HG03039 (cell line): ENCODE measurements around the gene ZNF79.
"Not testable (repeated sequence)": the region's sequence is repeated elsewhere in the genome, so short reads cannot be mapped to it uniquely, and the experiment has no call there.

Source experiments
- ATAC-seq: cut with Tn5 transposase; IDR thresholded peaks from one replicate; pipeline ENCODE4 v1.9.1; 2021; ENCODE audit warnings: mild to moderate bottlenecking, moderate library complexity; ENCODE audit not compliant: unreplicated experiment

The ZNF79 gene

DNA sequence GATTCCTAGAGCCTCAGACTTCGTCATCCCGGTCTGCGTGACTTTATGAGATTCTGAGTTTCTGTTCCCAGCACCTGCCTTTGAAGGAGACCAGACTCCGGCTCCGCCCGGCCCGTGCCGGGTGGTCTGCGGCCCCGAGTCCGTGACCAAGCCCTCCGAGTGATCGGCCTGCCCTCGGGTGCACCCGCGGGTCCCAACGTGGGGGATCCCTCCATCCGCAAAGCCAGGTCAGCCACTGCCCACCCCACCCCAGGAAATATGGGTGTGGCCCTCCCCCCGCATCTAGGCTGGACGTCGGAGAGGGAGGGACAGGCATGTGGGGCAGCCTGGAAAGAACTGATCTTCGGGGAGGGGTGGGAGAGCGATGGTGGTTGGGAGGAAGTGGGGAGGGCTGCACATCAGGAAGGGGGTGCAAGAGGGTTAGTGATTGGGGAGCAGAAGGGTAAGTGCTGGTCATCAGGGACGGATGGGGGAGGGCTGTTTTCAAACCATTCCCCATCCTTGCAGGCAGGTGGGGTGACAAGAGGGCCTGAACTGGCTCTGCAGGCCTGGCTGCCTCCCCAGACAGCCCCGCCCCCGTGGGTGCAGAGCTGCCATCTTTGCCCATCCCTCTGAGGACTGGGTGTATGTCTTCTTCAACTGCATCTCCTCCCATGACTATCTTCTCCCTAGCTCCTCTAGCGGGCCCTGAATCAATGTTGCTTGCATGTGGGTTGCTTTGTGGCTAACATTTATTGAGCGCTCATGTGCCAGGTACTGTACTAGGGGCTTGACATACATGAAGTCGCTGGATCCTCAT lies 27.9 kb downstream of the ZNF79 start:
- ATAC-seq = no peak

- ATAC-seq = no peak
These were observed 28.5 kb downstream of the ZNF79 start for GRCh38 chr9:127452691-127453090.

GRCh38 chr9:127455324-127455992 lies 31.3 kb downstream of the ZNF79 start:
- no peak for ATAC-seq

DNA sequence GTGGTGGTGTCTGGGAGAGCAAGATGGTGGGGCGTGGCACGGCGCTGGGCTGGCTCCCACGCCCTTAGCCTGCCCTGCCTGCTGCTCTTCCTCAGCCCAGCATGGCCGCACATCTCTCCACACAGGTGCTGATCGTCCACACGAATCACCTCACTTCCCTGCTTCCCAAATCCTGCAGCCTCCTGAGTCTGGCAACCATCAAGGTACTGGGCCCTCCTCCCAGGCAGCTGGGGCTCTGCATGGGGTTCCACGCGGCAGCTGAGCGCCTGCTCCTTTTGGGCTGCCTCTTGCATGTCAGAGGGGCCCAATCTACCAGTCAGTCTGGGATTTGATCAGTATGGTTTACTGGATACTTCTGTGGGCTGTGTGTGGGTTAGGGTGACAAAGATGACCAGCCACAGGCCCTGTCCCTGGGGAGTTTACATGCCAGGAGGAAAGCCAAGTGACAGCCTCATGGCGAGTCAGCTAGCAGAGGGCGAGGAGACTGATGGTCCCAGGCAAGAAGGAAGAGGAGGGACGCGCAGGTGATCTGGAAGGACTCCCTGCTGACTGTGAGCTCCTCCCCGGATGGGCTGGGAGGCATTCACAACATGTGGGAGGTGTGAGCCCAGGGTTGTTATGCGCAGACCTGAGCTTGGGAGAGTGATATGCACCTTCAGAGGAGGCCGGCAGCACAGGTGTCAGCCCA lies 33.2 kb downstream of the ZNF79 start:
- no peak for ATAC-seq

GRCh38 chr9:127458921-127459320 lies 34.7 kb downstream of the ZNF79 start:
- no peak for ATAC-seq

DNA sequence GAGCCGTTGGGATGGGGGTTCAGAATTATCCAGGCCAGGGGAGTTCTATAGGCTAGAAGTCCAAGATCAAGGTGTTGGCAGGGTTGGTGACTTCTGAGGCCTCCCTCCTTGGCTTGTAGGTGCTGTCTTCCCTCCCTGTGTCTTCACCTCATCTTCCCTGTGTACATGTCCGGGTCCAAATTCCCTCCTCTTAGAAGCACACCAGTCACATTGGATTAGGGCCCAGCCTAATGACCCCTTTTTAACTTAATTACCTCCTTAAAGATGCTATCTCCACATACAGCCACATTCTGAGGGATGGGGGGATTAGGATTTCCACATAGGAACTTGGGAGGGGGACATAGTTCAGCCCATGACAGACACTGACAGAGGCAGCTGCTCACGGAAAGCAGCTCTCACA lies 39.2 kb downstream of the ZNF79 start:
- ATAC-seq = no peak

DNA sequence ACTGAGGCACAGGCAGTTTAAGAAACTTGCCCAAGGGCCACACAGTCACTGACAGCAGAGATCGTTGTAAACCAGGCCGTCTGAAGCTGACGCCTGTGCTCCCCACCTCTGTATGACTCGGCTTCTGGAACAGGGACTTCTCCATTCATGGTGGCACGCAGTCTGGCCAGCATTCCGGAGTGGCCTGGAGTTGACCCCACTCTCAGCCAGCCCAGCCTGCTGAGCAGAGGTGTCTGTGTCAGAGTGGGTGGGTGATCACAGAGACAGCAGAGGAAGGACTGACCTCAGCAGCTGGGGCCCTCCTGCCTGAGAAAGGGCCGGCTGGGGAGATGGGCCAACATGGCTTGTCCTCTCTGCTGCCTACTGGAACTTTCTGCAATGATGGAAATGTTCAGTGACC lies 39.7 kb downstream of the ZNF79 start:
- no peak for ATAC-seq

DNA sequence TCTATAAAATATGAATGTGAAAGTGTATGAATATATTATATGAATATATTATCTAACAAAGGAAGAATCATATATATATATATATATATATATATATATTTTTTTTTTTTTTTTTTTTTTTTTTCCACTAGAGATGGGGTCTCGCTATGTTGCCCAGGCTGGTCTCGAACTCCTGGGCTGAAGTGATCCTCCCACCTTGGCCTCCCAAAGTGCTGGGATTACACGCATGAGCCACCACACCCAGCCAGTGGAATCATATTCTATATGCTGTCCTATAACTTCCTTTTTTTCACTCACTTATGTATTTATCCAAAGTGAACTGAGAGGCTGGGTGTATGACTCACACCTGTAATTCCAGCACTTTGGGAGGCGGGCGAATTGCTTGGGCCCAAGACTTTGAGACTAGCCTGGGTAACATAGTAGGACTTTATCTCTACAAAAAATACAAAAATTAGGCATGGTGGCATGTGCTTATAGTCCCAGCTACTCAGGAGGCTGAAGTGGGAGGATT lies 42.3 kb downstream of the ZNF79 start:
- not testable (repeated sequence) for ATAC-seq

DNA sequence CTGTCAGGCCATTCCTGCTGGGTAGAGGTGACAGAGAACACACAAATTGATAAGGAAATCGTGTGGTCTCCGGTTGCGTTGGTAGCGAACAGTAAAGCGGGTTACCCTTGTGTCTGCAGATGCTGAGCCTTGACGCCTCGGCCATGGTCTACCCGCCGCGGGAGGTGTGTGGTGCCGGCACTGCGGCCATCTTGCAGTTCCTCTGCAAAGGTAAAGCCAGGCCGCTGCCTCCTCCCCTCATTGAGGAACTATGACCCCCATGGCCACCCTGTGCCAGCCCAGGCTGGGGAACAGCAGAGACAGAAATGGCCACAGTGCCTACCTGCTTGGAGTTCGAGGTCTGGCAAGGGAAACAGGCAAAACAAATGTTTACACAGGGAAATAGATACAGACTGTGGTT lies 43.4 kb downstream of the ZNF79 start:
- no peak for ATAC-seq

DNA sequence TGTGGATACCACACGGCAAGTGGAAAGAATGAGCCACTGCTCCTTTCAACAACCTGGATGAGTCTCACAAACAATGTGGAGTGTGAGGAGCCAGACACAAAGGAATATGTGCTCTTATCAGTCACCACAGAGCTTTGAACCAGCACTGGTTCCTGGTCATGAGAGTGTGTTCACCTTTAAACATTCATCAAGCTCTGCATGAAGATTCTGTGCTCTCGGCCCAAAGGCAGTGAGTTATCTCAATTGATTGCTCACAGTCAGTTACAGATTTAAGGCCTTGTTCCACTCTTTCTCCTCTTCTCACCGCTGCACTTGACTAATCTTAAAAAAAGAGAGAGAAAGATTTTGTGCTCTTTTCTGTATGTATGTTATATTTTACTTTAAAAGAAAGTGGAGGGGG lies 46.5 kb downstream of the ZNF79 start:
- ATAC-seq = no peak

DNA sequence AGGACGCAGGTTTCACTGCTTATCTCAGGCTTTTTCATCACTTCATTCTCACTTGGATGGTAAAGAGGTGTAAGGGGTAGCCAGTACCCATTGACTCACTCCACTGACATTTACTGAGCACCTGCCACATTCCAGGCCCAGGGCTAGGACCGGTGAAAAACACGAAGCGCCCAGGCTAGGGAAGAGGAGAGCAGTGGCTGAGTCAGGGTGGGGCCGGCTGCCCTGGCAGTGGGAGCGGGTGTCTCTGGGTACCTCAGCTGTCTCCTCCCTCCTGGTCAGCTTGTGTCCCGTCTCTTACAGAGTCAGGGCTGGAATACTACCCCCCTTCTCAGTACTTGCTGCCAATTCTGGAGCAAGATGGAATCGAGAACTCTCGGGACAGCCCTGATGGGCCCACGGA lies 49.3 kb downstream of the ZNF79 start:
- ATAC-seq = no peak

DNA sequence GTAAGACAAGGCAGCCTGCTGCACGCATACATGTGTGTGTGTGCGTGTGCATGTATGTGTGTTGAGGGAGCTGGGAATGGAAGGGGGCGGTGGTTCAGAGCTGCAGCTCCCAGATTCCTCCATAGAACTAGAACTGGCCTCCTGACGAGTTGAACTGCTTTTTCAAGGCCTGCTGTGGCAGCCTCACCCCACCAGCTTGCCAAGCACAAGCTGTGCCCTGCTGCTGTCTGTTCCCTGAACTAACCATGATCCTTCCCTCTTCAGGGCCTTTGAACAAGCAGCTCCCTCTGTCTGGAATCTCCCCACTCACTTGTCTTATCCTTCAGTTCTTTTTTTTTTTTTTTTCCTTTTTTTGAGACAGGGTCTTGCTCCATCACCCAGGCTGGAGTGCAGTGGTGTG lies 49.8 kb downstream of the ZNF79 start:
- ATAC-seq = no peak

DNA sequence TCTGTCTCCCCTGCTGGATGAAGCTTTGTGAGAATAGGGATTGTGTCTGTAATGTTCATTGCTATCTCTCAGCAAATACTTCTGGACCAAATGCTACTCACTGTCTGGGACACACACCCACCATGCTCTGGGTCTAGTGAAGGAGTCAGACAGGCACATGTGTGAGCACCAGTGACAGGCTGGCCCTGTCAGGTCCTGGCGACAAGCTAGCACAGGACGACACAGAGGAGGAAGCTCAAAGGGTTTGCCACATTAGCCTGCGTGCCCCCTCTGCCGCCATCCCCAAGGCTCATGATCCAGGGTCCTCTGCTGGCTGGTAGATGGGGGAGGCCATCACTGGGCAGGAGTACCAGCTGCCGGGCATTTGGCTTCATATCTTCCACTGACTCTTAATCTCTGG lies 50.4 kb downstream of the ZNF79 start:
- ATAC-seq = no peak

GRCh38 chr9:127479507-127480081 lies 55.4 kb downstream of the ZNF79 start:
- ATAC-seq = no peak

DNA sequence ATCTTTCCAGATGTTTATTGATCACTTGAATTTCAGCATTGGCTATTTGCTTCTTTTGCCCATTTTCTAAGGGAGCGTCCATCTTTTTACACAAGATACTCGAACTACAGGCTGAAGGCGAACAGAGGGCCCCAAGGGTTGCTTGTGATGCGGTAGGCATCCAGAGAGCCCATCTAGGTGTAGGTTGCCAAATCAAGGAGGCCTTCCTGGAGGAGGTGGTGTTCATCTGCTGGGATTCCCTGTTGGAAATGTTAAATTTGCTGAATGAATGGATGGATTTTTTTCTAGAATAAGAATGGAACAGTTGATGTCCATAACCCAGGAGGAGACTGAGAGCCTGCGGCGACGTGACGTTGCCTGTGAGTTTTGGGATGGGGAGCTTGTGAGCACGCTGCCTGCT lies 58.5 kb downstream of the ZNF79 start:
- no peak for ATAC-seq

- no peak for ATAC-seq
These were observed 61.8 kb downstream of the ZNF79 start for GRCh38 chr9:127485995-127486394.

- no peak for ATAC-seq
These were observed 64.8 kb downstream of the ZNF79 start for GRCh38 chr9:127488946-127489345.

DNA sequence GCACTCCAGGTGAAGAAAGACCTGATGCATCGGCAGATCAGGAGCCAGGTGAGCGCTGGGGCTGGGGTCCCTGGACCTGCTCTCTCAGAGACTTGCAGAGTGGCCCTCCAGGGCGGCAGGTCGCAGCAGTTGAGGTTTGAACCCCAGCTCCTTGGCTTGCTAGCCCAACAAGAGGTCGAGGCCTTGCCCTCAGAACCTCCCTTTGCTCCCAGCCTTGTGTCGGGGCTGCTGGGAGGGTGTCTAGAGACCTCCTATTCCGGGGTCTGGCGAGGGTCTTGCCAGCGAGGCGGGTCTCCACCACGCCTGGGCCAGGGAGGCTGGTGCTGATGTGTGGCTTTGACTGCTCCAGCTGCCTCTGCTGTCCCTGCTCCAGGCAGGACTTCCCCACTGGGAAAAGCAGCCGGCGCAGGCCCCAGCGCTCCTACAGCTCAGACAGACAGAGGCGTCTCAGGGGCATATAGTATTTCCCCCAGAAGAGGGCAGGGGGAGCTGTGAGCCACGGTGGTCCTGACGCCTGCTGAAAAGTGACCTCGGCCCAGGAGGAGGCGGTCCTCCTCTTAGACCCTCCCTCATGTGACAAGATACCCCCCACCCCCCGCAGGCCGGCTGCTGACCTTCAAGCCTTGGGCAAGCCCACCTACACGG lies 65.4 kb downstream of the ZNF79 start:
- no peak for ATAC-seq

- no peak for ATAC-seq
These were observed 66.5 kb downstream of the ZNF79 start for GRCh38 chr9:127490535-127491230.

DNA sequence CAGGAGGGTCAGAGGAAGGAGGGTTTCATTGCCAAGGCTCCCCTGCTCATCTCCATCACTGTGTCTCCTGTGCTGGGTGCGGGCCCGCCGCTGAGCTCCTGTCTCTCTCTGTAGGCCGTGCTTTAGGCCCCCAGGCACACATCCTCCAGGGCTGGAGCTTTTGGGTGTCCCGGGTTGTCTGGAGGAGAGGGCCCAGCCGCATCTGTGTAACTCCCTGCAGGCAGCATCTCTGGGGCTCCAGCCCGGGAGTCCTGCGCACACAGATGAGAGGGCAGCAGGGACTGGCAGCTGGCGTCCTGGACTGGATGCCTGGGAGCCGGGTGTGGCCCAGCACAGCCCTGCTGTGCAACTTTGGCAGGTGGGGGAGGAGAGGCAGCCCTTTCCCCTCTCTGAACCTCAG lies 67.3 kb downstream of the ZNF79 start:
- no peak for ATAC-seq
